ENCODE results near the gene NDRG4.

Gene NDRG4

GRCh38 chr16:58495521-58496331 is 4.2 kb upstream of the NDRG4 start:
- peak in 7 of 14 donors; percentile 57 to 88 (median 77) for DNase-seq

GRCh38 chr16:58497468-58497867 is 2.5 kb upstream of the NDRG4 start:
- no peak for DNase-seq

- no peak for DNase-seq
Measured at GRCh38 chr16:58497935-58498334, 2.0 kb upstream of the NDRG4 start.

- DNase-seq: no peak
Measured at GRCh38 chr16:58498341-58499091, 1.4 kb upstream of the NDRG4 start.

- DNase-seq: no peak
Measured at GRCh38 chr16:58499092-58499511, 841 bp upstream of the NDRG4 start.

- peak in 3 of 14 donors; percentile 38 to 68 (median 50) for DNase-seq
Measured at GRCh38 chr16:58500430-58501241, 693 bp downstream of the NDRG4 start.

GRCh38 chr16:58501242-58502131 is 1.5 kb downstream of the NDRG4 start:
- peak in 5 of 14 donors; percentile 28 to 58 (median 31) for DNase-seq

- no peak for DNase-seq
Measured at GRCh38 chr16:58502217-58502921, 2.4 kb downstream of the NDRG4 start.

GRCh38 chr16:58503166-58503862 is 3.4 kb downstream of the NDRG4 start:
- DNase-seq: no peak

GRCh38 chr16:58503863-58504688 is 4.1 kb downstream of the NDRG4 start:
- DNase-seq: no peak

- no peak for DNase-seq
Measured at GRCh38 chr16:58506241-58507194, 6.6 kb downstream of the NDRG4 start.

GRCh38 chr16:58507195-58507962 is 7.4 kb downstream of the NDRG4 start:
- no peak for DNase-seq

GRCh38 chr16:58507963-58508670 is 8.2 kb downstream of the NDRG4 start:
- no peak for DNase-seq

- no peak for DNase-seq
Measured at GRCh38 chr16:58508671-58509251, 8.8 kb downstream of the NDRG4 start.

GRCh38 chr16:58509256-58510096 is 9.5 kb downstream of the NDRG4 start:
- DNase-seq: no peak
